HEK293 (cell line): ENCODE measurements around the gene L3MBTL3.

Experiments
- HOXA7 ChIP-seq: sonication (generic); formaldehyde crosslinking; IDR thresholded peaks from 2 replicates; pipeline ENCODE4 v1.8.1; 2022; ENCODE audit warnings: missing genetic modification reagents, borderline replicate concordance
- MEIS1 ChIP-seq: sonication (generic); formaldehyde crosslinking; IDR thresholded peaks from 2 replicates; pipeline ENCODE4 v1.8.1; 2022; ENCODE audit warnings: missing genetic modification reagents, mild to moderate bottlenecking, borderline replicate concordance
- TCF7L2 ChIP-seq: IDR thresholded peaks from 2 replicates; pipeline ENCODE4 v1.6.1; 2011; ENCODE audit warnings: low read depth, mild to moderate bottlenecking, inconsistent platforms, low read length, moderate library complexity, borderline replicate concordance
- TSHZ1 ChIP-seq: fragments of 450-650 bp; formaldehyde crosslinking; IDR thresholded peaks from 2 replicates; pipeline ENCODE4 v1.5.1; 2016; ENCODE audit warnings: missing biosample characterization, missing genetic modification characterization, borderline replicate concordance
- ZBTB11 ChIP-seq: fragments of 450-650 bp; formaldehyde crosslinking; conservative IDR thresholded peaks from 2 replicates; pipeline ENCODE4 v1.5.1; 2016; ENCODE audit warnings: low read depth, missing biosample characterization, missing genetic modification characterization
- ZFHX2 ChIP-seq: fragments of 450-650 bp; formaldehyde crosslinking; conservative IDR thresholded peaks from 2 replicates; pipeline ENCODE4 v1.5.1; 2016; ENCODE audit warnings: missing biosample characterization, missing genetic modification characterization
- ZNF114 ChIP-seq: fragments of 450-650 bp; formaldehyde crosslinking; IDR thresholded peaks from 2 replicates; pipeline ENCODE4 v1.5.0; 2017; ENCODE audit warnings: missing biosample characterization, missing genetic modification characterization
- ZNF148 ChIP-seq: fragments of 450-650 bp; formaldehyde crosslinking; IDR thresholded peaks from 2 replicates; pipeline ENCODE4 v1.5.0; 2017; ENCODE audit warnings: missing biosample characterization, missing genetic modification characterization, borderline replicate concordance
- ZNF16 ChIP-seq: fragments of 450-650 bp; formaldehyde crosslinking; IDR thresholded peaks from 2 replicates; pipeline ENCODE4 v1.5.1; 2016; ENCODE audit warnings: low read depth, missing biosample characterization, missing genetic modification characterization
- ZNF202 ChIP-seq: fragments of 450-650 bp; formaldehyde crosslinking; IDR thresholded peaks from 2 replicates; pipeline ENCODE4 v1.5.1; 2016; ENCODE audit warnings: missing biosample characterization, missing genetic modification characterization, borderline replicate concordance
- ZNF341 ChIP-seq: fragments of 450-650 bp; formaldehyde crosslinking; IDR thresholded peaks from 2 replicates; pipeline ENCODE4; 2016; ENCODE audit warnings: low read depth, missing biosample characterization, missing genetic modification characterization
- ZNF354C ChIP-seq: fragments of 450-650 bp; formaldehyde crosslinking; IDR thresholded peaks from 2 replicates; pipeline ENCODE4 v1.5.1; 2016; ENCODE audit warnings: missing biosample characterization, missing genetic modification characterization, low read depth, borderline replicate concordance
- ZNF391 ChIP-seq: fragments of 450-650 bp; formaldehyde crosslinking; IDR thresholded peaks from 2 replicates; pipeline ENCODE4 v1.5.1; 2016; ENCODE audit warnings: low read depth, missing biosample characterization, missing genetic modification characterization, borderline replicate concordance
- ZNF555 ChIP-seq: fragments of 450-650 bp; formaldehyde crosslinking; conservative IDR thresholded peaks from 2 replicates; pipeline ENCODE4 v1.5.1; 2017; ENCODE audit warnings: missing biosample characterization, mild to moderate bottlenecking, missing genetic modification characterization, inconsistent platforms
- ZNF580 ChIP-seq: fragments of 450-650 bp; formaldehyde crosslinking; IDR thresholded peaks from 2 replicates; pipeline ENCODE4 v1.5.1; 2016; ENCODE audit warnings: missing biosample characterization, missing genetic modification characterization
- ZNF623 ChIP-seq: fragments of 450-650 bp; formaldehyde crosslinking; IDR thresholded peaks from 2 replicates; pipeline ENCODE4 v1.5.1; 2016; ENCODE audit warnings: missing biosample characterization, missing genetic modification characterization
- ZNF704 ChIP-seq: fragments of 450-650 bp; formaldehyde crosslinking; IDR thresholded peaks from 2 replicates; pipeline ENCODE4 v1.5.1; 2016; ENCODE audit warnings: missing biosample characterization, missing genetic modification characterization
- ZNF707 ChIP-seq: fragments of 450-650 bp; formaldehyde crosslinking; IDR thresholded peaks from 2 replicates; pipeline ENCODE4 v1.5.1; 2016; ENCODE audit warnings: missing biosample characterization, missing genetic modification characterization
- TF ChIP-seq, protein P1 (sequence below): fragments of 450-650 bp; formaldehyde crosslinking; IDR thresholded peaks from 2 replicates; pipeline ENCODE4 v1.5.1; 2016; ENCODE audit warnings: missing biosample characterization, missing genetic modification characterization
- TF ChIP-seq, protein P2 (sequence below): fragments of 450-650 bp; IDR thresholded peaks from 2 replicates; pipeline ENCODE4 v1.5.1; 2018; ENCODE audit warnings: missing biosample characterization, missing genetic modification characterization
- TF ChIP-seq, protein P3 (sequence below): fragments of 450-650 bp; IDR thresholded peaks from 2 replicates; pipeline ENCODE4 v1.5.1; 2018; ENCODE audit warnings: missing biosample characterization, mild to moderate bottlenecking, missing genetic modification characterization

L3MBTL3 gene

DNA sequence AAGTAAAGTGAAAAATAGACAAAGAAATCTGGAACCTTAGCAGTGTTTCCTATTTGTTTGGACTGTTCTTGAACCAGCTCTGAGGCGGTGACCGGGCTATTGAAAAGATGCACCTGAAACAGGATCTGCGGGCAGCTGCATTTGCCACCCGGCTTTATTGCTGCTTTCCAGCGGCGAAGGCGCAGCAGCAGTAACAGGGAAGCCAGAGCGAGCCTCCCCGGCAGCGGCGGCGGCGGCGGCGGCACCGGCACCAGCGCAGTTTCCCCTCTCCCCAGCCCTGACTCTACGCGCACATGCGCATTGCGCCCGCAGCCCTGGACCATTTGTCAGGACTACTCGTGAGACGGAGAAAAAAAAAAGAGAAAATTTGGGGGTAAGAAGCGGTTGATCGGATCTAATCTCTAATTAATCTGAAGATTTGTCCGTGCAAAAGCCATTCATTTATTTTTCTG lies at the start of gene L3MBTL3 (continued):
- TF ChIP-seq ZBTB11 (tag by site-specific recombination) (peak; percentile 18; the same call in 1 of the 2 replicates), TCF7L2 (no peak), ZFHX2 (tag by site-specific recombination) (no peak), MEIS1 (CRISPR knock-in tag) (no peak), ZNF707 (no peak), ZNF391 (no peak), ZNF16 (no peak), ZNF623 (tag by site-specific recombination) (no peak), ZNF354C (tag by site-specific recombination) (no peak), HOXA7 (CRISPR knock-in tag) (no peak), ZNF704 (tag by site-specific recombination) (no peak), ZNF114 (no peak), ZNF341 (tag by site-specific recombination) (no peak), ZNF202 (tag by site-specific recombination) (no peak), TSHZ1 (no peak), ZNF580 (no peak), ZNF555 (tag by site-specific recombination) (no peak), ZNF148 (tag by site-specific recombination) (no peak)
- TF ChIP-seq, protein P1, sequence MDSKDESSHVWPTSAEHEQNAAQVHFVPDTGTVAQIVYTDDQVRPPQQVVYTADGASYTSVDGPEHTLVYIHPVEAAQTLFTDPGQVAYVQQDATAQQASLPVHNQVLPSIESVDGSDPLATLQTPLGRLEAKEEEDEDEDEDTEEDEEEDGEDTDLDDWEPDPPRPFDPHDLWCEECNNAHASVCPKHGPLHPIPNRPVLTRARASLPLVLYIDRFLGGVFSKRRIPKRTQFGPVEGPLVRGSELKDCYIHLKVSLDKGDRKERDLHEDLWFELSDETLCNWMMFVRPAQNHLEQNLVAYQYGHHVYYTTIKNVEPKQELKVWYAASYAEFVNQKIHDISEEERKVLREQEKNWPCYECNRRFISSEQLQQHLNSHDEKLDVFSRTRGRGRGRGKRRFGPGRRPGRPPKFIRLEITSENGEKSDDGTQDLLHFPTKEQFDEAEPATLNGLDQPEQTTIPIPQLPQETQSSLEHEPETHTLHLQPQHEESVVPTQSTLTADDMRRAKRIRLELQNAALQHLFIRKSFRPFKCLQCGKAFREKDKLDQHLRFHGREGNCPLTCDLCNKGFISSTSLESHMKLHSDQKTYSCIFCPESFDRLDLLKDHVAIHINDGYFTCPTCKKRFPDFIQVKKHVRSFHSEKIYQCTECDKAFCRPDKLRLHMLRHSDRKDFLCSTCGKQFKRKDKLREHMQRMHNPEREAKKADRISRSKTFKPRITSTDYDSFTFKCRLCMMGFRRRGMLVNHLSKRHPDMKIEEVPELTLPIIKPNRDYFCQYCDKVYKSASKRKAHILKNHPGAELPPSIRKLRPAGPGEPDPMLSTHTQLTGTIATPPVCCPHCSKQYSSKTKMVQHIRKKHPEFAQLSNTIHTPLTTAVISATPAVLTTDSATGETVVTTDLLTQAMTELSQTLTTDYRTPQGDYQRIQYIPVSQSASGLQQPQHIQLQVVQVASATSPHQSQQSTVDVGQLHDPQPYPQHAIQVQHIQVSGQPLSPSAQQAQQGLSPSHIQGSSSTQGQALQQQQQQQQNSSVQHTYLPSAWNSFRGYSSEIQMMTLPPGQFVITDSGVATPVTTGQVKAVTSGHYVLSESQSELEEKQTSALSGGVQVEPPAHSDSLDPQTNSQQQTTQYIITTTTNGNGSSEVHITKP (tag by site-specific recombination), result no peak
- TF ChIP-seq, protein P2, sequence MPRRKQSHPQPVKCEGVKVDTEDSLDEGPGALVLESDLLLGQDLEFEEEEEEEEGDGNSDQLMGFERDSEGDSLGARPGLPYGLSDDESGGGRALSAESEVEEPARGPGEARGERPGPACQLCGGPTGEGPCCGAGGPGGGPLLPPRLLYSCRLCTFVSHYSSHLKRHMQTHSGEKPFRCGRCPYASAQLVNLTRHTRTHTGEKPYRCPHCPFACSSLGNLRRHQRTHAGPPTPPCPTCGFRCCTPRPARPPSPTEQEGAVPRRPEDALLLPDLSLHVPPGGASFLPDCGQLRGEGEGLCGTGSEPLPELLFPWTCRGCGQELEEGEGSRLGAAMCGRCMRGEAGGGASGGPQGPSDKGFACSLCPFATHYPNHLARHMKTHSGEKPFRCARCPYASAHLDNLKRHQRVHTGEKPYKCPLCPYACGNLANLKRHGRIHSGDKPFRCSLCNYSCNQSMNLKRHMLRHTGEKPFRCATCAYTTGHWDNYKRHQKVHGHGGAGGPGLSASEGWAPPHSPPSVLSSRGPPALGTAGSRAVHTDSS (tag by site-specific recombination), result no peak
- TF ChIP-seq, protein P3, sequence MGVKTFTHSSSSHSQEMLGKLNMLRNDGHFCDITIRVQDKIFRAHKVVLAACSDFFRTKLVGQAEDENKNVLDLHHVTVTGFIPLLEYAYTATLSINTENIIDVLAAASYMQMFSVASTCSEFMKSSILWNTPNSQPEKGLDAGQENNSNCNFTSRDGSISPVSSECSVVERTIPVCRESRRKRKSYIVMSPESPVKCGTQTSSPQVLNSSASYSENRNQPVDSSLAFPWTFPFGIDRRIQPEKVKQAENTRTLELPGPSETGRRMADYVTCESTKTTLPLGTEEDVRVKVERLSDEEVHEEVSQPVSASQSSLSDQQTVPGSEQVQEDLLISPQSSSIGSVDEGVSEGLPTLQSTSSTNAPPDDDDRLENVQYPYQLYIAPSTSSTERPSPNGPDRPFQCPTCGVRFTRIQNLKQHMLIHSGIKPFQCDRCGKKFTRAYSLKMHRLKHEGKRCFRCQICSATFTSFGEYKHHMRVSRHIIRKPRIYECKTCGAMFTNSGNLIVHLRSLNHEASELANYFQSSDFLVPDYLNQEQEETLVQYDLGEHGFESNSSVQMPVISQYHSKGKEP (tag by site-specific recombination), result peak; percentile 92
